Measurements from ENCODE around the gene RNF227.

DNA sequence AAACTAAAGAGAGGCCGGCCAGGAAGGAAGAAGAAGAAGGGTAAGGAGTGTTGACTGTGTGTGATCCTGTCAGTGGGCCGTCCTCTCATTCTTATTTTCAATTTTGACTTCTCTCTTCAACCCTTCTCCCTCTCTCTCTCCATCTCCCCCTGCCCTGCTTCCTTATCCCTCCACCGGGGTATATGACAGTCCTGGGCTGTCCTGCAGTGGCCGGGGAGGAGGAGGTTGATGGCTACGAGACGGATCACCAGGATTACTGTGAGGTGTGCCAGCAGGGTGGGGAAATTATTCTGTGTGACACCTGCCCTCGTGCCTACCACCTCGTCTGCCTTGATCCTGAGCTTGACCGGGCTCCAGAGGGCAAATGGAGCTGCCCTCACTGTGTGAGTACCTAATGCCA, 21.9 kb downstream of the RNF227 start:
- TF ChIP-seq CTCF (IDR thresholded peaks at IDR 0.05; ENCODE audit: low read depth, low read length, poor library complexity, severe bottlenecking) (no peak), EZH2phosphoT487 (IDR thresholded peaks at IDR 0.05; ENCODE audit: borderline replicate concordance, low read length) (no peak)
